Neural progenitor cell (in vitro differentiated cells): ENCODE data around the gene SPATA6L. TPM values are rescaled to one million over a fixed set of nuclear protein-coding genes. Genes with fewer than 3 reads are reported as not detected.
A peak's percentile ranks its signal among the peaks of the same experiment; 100 is the strongest.
"Not testable (repeated sequence)": the region's sequence is repeated elsewhere in the genome, so short reads cannot be mapped to it uniquely, and the experiment has no call there.

Experiments
- DNase-seq: peaks from one replicate; pipeline ENCODE4 v3.0.0-alpha.2; 2016; ENCODE audit warnings: low spot score
- H2AFZ ChIP-seq: fragments of 200-600 bp; sonication (generic); replicated peaks from 2 replicates; pipeline ENCODE4 v1.6.1; 2016; ENCODE audit warnings: antibody characterized with exemption
- H3F3A ChIP-seq: fragments of 200-600 bp; sonication (generic); 2 replicates; pipeline ENCODE4 v1.6.1; 2016; ENCODE audit warnings: antibody characterized with exemption, low read depth
- H3K27ac ChIP-seq: fragments of 200-600 bp; sonication (generic); 2 replicates; pipeline ENCODE4 v1.5.1; 2016; ENCODE audit warnings: mild to moderate bottlenecking
- H3K27me3 ChIP-seq: fragments of 200-600 bp; sonication (generic); 2 replicates; pipeline ENCODE4 v1.6.1; 2016; ENCODE audit warnings: mild to moderate bottlenecking, moderate library complexity
- H3K36me3 ChIP-seq: fragments of 200-600 bp; sonication (generic); 2 replicates; pipeline ENCODE4 v1.5.1; 2016
- H3K4me1 ChIP-seq: fragments of 200-600 bp; sonication (generic); 2 replicates; pipeline ENCODE4 v1.6.1; 2016; ENCODE audit warnings: mixed run types
- H3K4me2 ChIP-seq: fragments of 200-600 bp; sonication (generic); 2 replicates; pipeline ENCODE4 v1.6.1; 2016
- H3K4me3 ChIP-seq: fragments of 200-600 bp; sonication (generic); 2 replicates; pipeline ENCODE4 v1.5.1; 2016
- H3K79me2 ChIP-seq: fragments of 200-600 bp; sonication (generic); 2 replicates; pipeline ENCODE4 v1.6.1; 2016; ENCODE audit warnings: low read depth
- H3K9ac ChIP-seq: fragments of 200-600 bp; sonication (generic); 2 replicates; pipeline ENCODE4 v1.6.1; 2016
- H3K9me3 ChIP-seq: fragments of 200-600 bp; sonication (generic); 2 replicates; pipeline ENCODE4 v1.5.1; 2016; ENCODE audit warnings: low read depth
- H4K20me1 ChIP-seq: fragments of 200-600 bp; sonication (generic); 2 replicates; pipeline ENCODE4 v1.6.1; 2016; ENCODE audit warnings: low read depth
- H3K27ac Mint-ChIP-seq: 3 replicates; pipeline ENCODE4 v1.8.0; 2021; ENCODE audit warnings: mixed read lengths
- H3K27me3 Mint-ChIP-seq: 2 replicates; pipeline ENCODE4 v1.8.0; 2022; ENCODE audit warnings: low read depth, mild to moderate bottlenecking, inconsistent platforms, moderate library complexity, mixed read lengths; ENCODE audit not compliant: insufficient read depth
- H3K36me3 Mint-ChIP-seq: 3 replicates; pipeline ENCODE4 v1.8.0; 2021; ENCODE audit warnings: mixed read lengths
- H3K4me1 Mint-ChIP-seq: 3 replicates; pipeline ENCODE4 v1.8.0; 2021; ENCODE audit warnings: mixed read lengths
- H3K4me3 Mint-ChIP-seq: 3 replicates; pipeline ENCODE4 v1.8.0; 2021; ENCODE audit warnings: mild to moderate bottlenecking, moderate library complexity, mixed read lengths
- H3K9me3 Mint-ChIP-seq: 3 replicates; pipeline ENCODE4 v1.8.0; 2020; ENCODE audit warnings: mixed read lengths
- CTCF ChIP-seq: fragments of 200-600 bp; sonication (generic); IDR thresholded peaks from 2 replicates; pipeline ENCODE4 v1.5.1; 2017; ENCODE audit warnings: antibody characterized with exemption, mild to moderate bottlenecking
- EZH2 ChIP-seq: fragments of 200-600 bp; sonication (generic); IDR thresholded peaks from 2 replicates; pipeline ENCODE4 v1.6.1; 2017; ENCODE audit warnings: antibody characterized with exemption, mild to moderate bottlenecking, moderate library complexity
- EZH2phosphoT487 ChIP-seq: fragments of 200-600 bp; sonication (generic); IDR thresholded peaks from 2 replicates; pipeline ENCODE4 v1.6.1; 2017; ENCODE audit warnings: antibody characterized with exemption
- total RNA-seq: library from RNA; depleted of rRNA; stranded (reverse); fragments of >200 nt; gene quantifications from 2 replicates; pipeline ENCODE4 v1.2.3, GENCODE V29; 2015; ENCODE audit warnings: low replicate concordance

Gene SPATA6L
- total RNA-seq, 1 donor from 2014 or later, result 0.99 TPM

- H3F3A ChIP-seq, result peaks cover 16% of the 10 kb centered on the region
- no peak for DNase-seq
- no peaks in the 10 kb centered on the region for H3K79me2 ChIP-seq
- H3K4me1 Mint-ChIP-seq, result peaks cover 32% of the 10 kb centered on the region
- H3K9me3 ChIP-seq, result no peaks in the 10 kb centered on the region
- no peaks in the 10 kb centered on the region for H3K36me3 Mint-ChIP-seq
- no peaks in the 10 kb centered on the region for H4K20me1 ChIP-seq
- H3K4me3 Mint-ChIP-seq, result peak overlapping the region; percentile 89
- peaks cover 7% of the 10 kb centered on the region for H3K4me1 ChIP-seq
- H3K9ac ChIP-seq, result no peak overlapping the region
- H3K27ac ChIP-seq, result no peak overlapping the region
- H3K27me3 Mint-ChIP-seq, result no peaks in the 10 kb centered on the region
- H3K4me3 ChIP-seq, result no peak overlapping the region
- no peak overlapping the region for H2AFZ ChIP-seq
- no peaks in the 10 kb centered on the region for H3K36me3 ChIP-seq
- H3K9me3 Mint-ChIP-seq, result no peaks in the 10 kb centered on the region
- H3K27ac Mint-ChIP-seq, result no peak overlapping the region
- peaks cover 7% of the 10 kb centered on the region for H3K27me3 ChIP-seq
- H3K4me2 ChIP-seq, result no peak overlapping the region
- TF ChIP-seq CTCF (no peak), EZH2 (no peak), EZH2phosphoT487 (no peak)
Measured at GRCh38 chr9:4661165-4661564, 5.1 kb downstream of the SPATA6L start.

GRCh38 chr9:4660665-4661064, 5.6 kb downstream of the SPATA6L start:
- not testable (repeated sequence) for H3K4me3 ChIP-seq, H3K4me1 ChIP-seq, H3K9me3 ChIP-seq, H3K79me2 ChIP-seq, H3K9ac ChIP-seq, DNase-seq, H3K4me3 Mint-ChIP-seq, H3K27ac ChIP-seq, H3K36me3 Mint-ChIP-seq, H3K4me2 ChIP-seq, H3K27me3 Mint-ChIP-seq, H3K27ac Mint-ChIP-seq, H4K20me1 ChIP-seq, H3K9me3 Mint-ChIP-seq, H3K36me3 ChIP-seq, H2AFZ ChIP-seq, H3K27me3 ChIP-seq
- H3K4me1 Mint-ChIP-seq, result peaks cover 28% of the 10 kb centered on the region
- H3F3A ChIP-seq, result peaks cover 15% of the 10 kb centered on the region

GRCh38 chr9:4657426-4658159, 8.7 kb downstream of the SPATA6L start:
- TF ChIP-seq EZH2, result no peak
- Histone ChIP-seq H3K4me3 (no peak overlapping the region), H3K27ac (no peak overlapping the region), H3F3A (no peaks in the 10 kb centered on the region), H3K79me2 (no peaks in the 10 kb centered on the region), H3K9ac (no peak overlapping the region), H3K9me3 (no peaks in the 10 kb centered on the region), H2AFZ (no peak overlapping the region), H3K4me2 (no peak overlapping the region), H3K36me3 (no peaks in the 10 kb centered on the region), H3K27me3 (no peaks in the 10 kb centered on the region), H3K4me1 (no peaks in the 10 kb centered on the region), H4K20me1 (no peaks in the 10 kb centered on the region)
- H3K27me3 Mint-ChIP-seq, result no peaks in the 10 kb centered on the region
- H3K4me1 Mint-ChIP-seq, result peaks cover 5% of the 10 kb centered on the region
- no peaks in the 10 kb centered on the region for H3K36me3 Mint-ChIP-seq
- H3K27ac Mint-ChIP-seq, result no peak overlapping the region
- H3K4me3 Mint-ChIP-seq, result no peak overlapping the region
- DNase-seq, result no peak
- no peaks in the 10 kb centered on the region for H3K9me3 Mint-ChIP-seq

- Histone ChIP-seq H3K27ac (no peak overlapping the region), H3K79me2 (no peaks in the 10 kb centered on the region), H3K36me3 (no peaks in the 10 kb centered on the region), H3K4me2 (no peak overlapping the region), H2AFZ (no peak overlapping the region), H3K27me3 (no peaks in the 10 kb centered on the region), H3K9me3 (no peaks in the 10 kb centered on the region), H3K4me3 (no peak overlapping the region), H3K9ac (no peak overlapping the region), H3F3A (no peaks in the 10 kb centered on the region), H4K20me1 (no peaks in the 10 kb centered on the region), H3K4me1 (no peaks in the 10 kb centered on the region)
- no peaks in the 10 kb centered on the region for H3K27me3 Mint-ChIP-seq
- H3K36me3 Mint-ChIP-seq, result no peaks in the 10 kb centered on the region
- no peaks in the 10 kb centered on the region for H3K4me1 Mint-ChIP-seq
- H3K4me3 Mint-ChIP-seq, result no peak overlapping the region
- no peaks in the 10 kb centered on the region for H3K9me3 Mint-ChIP-seq
- DNase-seq, result no peak
- H3K27ac Mint-ChIP-seq, result no peak overlapping the region
- TF ChIP-seq EZH2 (no peak), CTCF (no peak), EZH2phosphoT487 (no peak)
Measured at GRCh38 chr9:4656621-4657020, 9.7 kb downstream of the SPATA6L start.

- H3K36me3 ChIP-seq, H3K27me3 Mint-ChIP-seq, H3F3A ChIP-seq, H3K9me3 ChIP-seq, H3K27ac Mint-ChIP-seq, H3K27ac ChIP-seq, H2AFZ ChIP-seq, H3K27me3 ChIP-seq, H3K9me3 Mint-ChIP-seq, H3K4me1 Mint-ChIP-seq, H3K4me3 Mint-ChIP-seq, DNase-seq, H3K79me2 ChIP-seq, H3K4me1 ChIP-seq, H3K4me2 ChIP-seq, H3K4me3 ChIP-seq, H4K20me1 ChIP-seq, H3K36me3 Mint-ChIP-seq, H3K9ac ChIP-seq: not testable (repeated sequence)
Measured at GRCh38 chr9:4656196-4656595, 10.1 kb downstream of the SPATA6L start.
